ENCODE measurements around the gene NUP43.
"Not testable (repeated sequence)": the region's sequence is repeated elsewhere in the genome, so short reads cannot be mapped to it uniquely, and the experiment has no call there.

DNA sequence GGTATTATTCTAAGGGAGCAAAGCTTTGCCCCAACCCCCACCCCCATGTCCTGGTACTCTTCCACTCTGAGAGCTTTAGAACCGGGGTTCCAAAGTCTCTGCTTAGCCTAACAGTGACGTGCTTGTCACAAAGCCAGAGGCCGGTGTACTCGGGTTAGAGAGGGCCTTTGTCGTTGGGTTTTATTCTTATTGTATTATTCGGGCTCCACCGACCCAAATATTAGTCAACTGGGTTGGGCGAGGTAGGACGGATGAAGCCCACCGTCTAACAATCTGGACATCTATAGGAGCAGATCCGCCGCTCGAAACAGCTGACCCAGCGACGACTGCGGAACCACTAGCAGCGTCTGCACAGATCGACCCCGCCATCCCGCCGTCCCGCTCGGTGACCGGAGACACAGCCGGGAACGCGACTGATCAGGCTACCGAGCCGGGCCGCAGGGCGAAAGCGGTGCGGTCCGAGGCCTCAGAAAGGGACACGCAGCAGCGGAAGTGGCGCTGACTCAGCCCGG, 2.8 kb upstream of the NUP43 start:
- TF ChIP-seq, protein P1, sequence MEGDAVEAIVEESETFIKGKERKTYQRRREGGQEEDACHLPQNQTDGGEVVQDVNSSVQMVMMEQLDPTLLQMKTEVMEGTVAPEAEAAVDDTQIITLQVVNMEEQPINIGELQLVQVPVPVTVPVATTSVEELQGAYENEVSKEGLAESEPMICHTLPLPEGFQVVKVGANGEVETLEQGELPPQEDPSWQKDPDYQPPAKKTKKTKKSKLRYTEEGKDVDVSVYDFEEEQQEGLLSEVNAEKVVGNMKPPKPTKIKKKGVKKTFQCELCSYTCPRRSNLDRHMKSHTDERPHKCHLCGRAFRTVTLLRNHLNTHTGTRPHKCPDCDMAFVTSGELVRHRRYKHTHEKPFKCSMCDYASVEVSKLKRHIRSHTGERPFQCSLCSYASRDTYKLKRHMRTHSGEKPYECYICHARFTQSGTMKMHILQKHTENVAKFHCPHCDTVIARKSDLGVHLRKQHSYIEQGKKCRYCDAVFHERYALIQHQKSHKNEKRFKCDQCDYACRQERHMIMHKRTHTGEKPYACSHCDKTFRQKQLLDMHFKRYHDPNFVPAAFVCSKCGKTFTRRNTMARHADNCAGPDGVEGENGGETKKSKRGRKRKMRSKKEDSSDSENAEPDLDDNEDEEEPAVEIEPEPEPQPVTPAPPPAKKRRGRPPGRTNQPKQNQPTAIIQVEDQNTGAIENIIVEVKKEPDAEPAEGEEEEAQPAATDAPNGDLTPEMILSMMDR (IDR thresholded peaks at IDR 0.05; ENCODE audit: low read length), result not testable (repeated sequence)
- TF ChIP-seq EZH2 (optimal IDR thresholded peaks at IDR 0.05; ENCODE audit: low read depth, low read length); EZH2phosphoT487 (IDR thresholded peaks at IDR 0.05; ENCODE audit: low read length): not testable (repeated sequence)
